HG03520 (cell line): Measurements from ENCODE around the gene NT5DC3.
"Not testable (repeated sequence)": the region's sequence is repeated elsewhere in the genome, so short reads cannot be mapped to it uniquely, and the experiment has no call there.

Experiments used
- ATAC-seq: cut with Tn5 transposase; IDR thresholded peaks from one replicate; pipeline ENCODE4 v1.9.1; 2021; ENCODE audit warnings: mild to moderate bottlenecking, moderate library complexity; ENCODE audit not compliant: unreplicated experiment

Gene NT5DC3

GRCh38 chr12:103811791-103812190, 29.2 kb downstream of the NT5DC3 start:
- no peak for ATAC-seq

- ATAC-seq = no peak
Measured at GRCh38 chr12:103810111-103810510, 30.9 kb downstream of the NT5DC3 start.

GRCh38 chr12:103809639-103810038, 31.4 kb downstream of the NT5DC3 start:
- not testable (repeated sequence) for ATAC-seq

- no peak for ATAC-seq
Measured at GRCh38 chr12:103809154-103809553, 31.9 kb downstream of the NT5DC3 start.

GRCh38 chr12:103808239-103808880, 32.7 kb downstream of the NT5DC3 start:
- ATAC-seq = no peak

GRCh38 chr12:103807561-103808238, 33.3 kb downstream of the NT5DC3 start:
- no peak for ATAC-seq

- ATAC-seq = no peak
Measured at GRCh38 chr12:103806803-103807202, 34.2 kb downstream of the NT5DC3 start.

GRCh38 chr12:103805655-103806360, 35.2 kb downstream of the NT5DC3 start:
- no peak for ATAC-seq

- no peak for ATAC-seq
Measured at GRCh38 chr12:103803847-103804246, 37.2 kb downstream of the NT5DC3 start.

- no peak for ATAC-seq
Measured at GRCh38 chr12:103802586-103802886, 38.5 kb downstream of the NT5DC3 start.

GRCh38 chr12:103801709-103802585, 39.1 kb downstream of the NT5DC3 start:
- no peak for ATAC-seq

- ATAC-seq = no peak
Measured at GRCh38 chr12:103799857-103800771, 40.9 kb downstream of the NT5DC3 start.

GRCh38 chr12:103799504-103799856, 41.6 kb downstream of the NT5DC3 start:
- no peak for ATAC-seq

GRCh38 chr12:103798586-103798985, 42.4 kb downstream of the NT5DC3 start:
- no peak for ATAC-seq

- ATAC-seq = no peak
Measured at GRCh38 chr12:103794309-103795213, 46.5 kb downstream of the NT5DC3 start.

GRCh38 chr12:103793512-103794045, 47.5 kb downstream of the NT5DC3 start:
- ATAC-seq = no peak

- no peak for ATAC-seq
Measured at GRCh38 chr12:103793046-103793445, 48.0 kb downstream of the NT5DC3 start.

- ATAC-seq = no peak
Measured at GRCh38 chr12:103791350-103791920, 49.6 kb downstream of the NT5DC3 start.

- ATAC-seq = no peak
Measured at GRCh38 chr12:103786201-103786600, 54.8 kb downstream of the NT5DC3 start.
